Panc1 (cell line): Measurements from ENCODE around the gene UBP1. TPM values are rescaled to one million over a fixed set of nuclear protein-coding genes. Genes with fewer than 3 reads are reported as not detected.
"Not testable (repeated sequence)": the region's sequence is repeated elsewhere in the genome, so short reads cannot be mapped to it uniquely, and the experiment has no call there.

Source experiments
- ATAC-seq: fragments of 200-7000 bp; cut with Tn5 transposase; 2 replicates; pipeline ENCODE4 v1.9.1; 2020; ENCODE audit warnings: mild to moderate bottlenecking, moderate library complexity
- BruUV-seq: library from RNA; stranded (reverse); fragments of 400-500 nt; replicated peaks from 2 replicates; lab custom pipeline; 2021; lab: Mats Ljungman, UMichigan
- CTCF ChIA-PET: fragments of 300-600 bp; sonication (Branson Sonifier 250); formaldehyde crosslinking; loops from one replicate; lab custom pipeline; 2022; ENCODE audit warnings: antibody characterized with exemption; lab: Charles Lee
- POLR2A ChIA-PET: fragments of 300-600 bp; sonication (Branson Sonifier 250); formaldehyde crosslinking; loops from one replicate; lab custom pipeline; 2022; ENCODE audit warnings: antibody characterized with exemption; lab: Charles Lee
- DNase-seq: peaks from one replicate; pipeline ENCODE4 v3.0.0-alpha.2; 2010; ENCODE audit warnings: low read depth, low spot score
- H3K27ac ChIP-seq: 2 replicates; pipeline ENCODE4 v1.5.1; 2011; ENCODE audit warnings: mild to moderate bottlenecking, low read length, inconsistent platforms
- H3K27me3 ChIP-seq: fragments of 200-500 bp; sonication (Bioruptor generic); 2 replicates; pipeline ENCODE4 v1.6.0; 2014; ENCODE audit warnings: low read length, inconsistent platforms; ENCODE audit not compliant: control insufficient read depth, insufficient read depth
- H3K36me3 ChIP-seq: fragments of 200-500 bp; sonication (Bioruptor generic); 2 replicates; pipeline ENCODE4 v1.5.1; 2014; ENCODE audit warnings: inconsistent platforms, mild to moderate bottlenecking, low read length, moderate library complexity; ENCODE audit not compliant: control insufficient read depth, insufficient read depth
- H3K4me1 ChIP-seq: 2 replicates; pipeline ENCODE4 v1.5.1; 2011; ENCODE audit warnings: inconsistent platforms, mild to moderate bottlenecking, low read length, moderate library complexity; ENCODE audit not compliant: control insufficient read depth, insufficient read depth
- H3K4me3 ChIP-seq, 2 experiments: 2 replicates each; pipeline ENCODE4 v1.5.1; 2011 to 2012; ENCODE audit warnings: low read depth in 2 of 2, low read length in 2 of 2, mild to moderate bottlenecking in 2 of 2, inconsistent platforms in 1 of 2, moderate library complexity in 1 of 2
- H3K9me3 ChIP-seq: fragments of 200-500 bp; sonication (Bioruptor generic); 2 replicates; pipeline ENCODE4 v1.5.1; 2014; ENCODE audit warnings: low read depth, mild to moderate bottlenecking, inconsistent platforms, low read length, moderate library complexity; ENCODE audit not compliant: control insufficient read depth, insufficient read depth
- POLR2AphosphoS5 ChIP-seq: IDR thresholded peaks from 2 replicates; pipeline ENCODE4 v1.6.1; 2012; ENCODE audit warnings: mild to moderate bottlenecking, low read depth, low read length, moderate library complexity
- SIN3A ChIP-seq: IDR thresholded peaks from 2 replicates; pipeline ENCODE4 v1.6.1; 2012; ENCODE audit warnings: low read depth, mild to moderate bottlenecking, low read length, moderate library complexity, borderline replicate concordance; ENCODE audit not compliant: insufficient read depth
- TCF7L2 ChIP-seq: IDR thresholded peaks from 2 replicates; pipeline ENCODE4 v1.6.1; 2011; ENCODE audit warnings: mild to moderate bottlenecking, low read depth, low read length, inconsistent platforms
- in situ Hi-C: cut with HindIII; loops from 2 replicates; pipeline ENCODE4 v1.10.0; 2016; ENCODE audit warnings: low sequenced_read_pairs, low pct_unique_long_range_greater_than_20kb
- intact Hi-C: fragments of 100-400 bp; cut with micrococcal nuclease; formaldehyde crosslinking; loops from one replicate; pipeline ENCODE4 v1.10.0; 2022; ENCODE audit not compliant: unreplicated experiment
- total RNA-seq: library from RNA; stranded (reverse); gene quantifications from one replicate; pipeline ENCODE4 v1.2.1, GENCODE V29; 2021; ENCODE audit not compliant: unreplicated experiment
- TF ChIP-seq, protein P1 (sequence below): fragments of 450-650 bp; IDR thresholded peaks from 2 replicates; pipeline ENCODE4 v1.5.1; 2017; ENCODE audit warnings: mild to moderate bottlenecking
- TF ChIP-seq, protein P2 (sequence below), 2 experiments: IDR thresholded peaks; 2 replicates each; pipeline ENCODE4 v1.6.1; 2011 to 2012; ENCODE audit warnings: low read depth in 2 of 2, control low read depth in 1 of 2, low read length in 1 of 2, mild to moderate bottlenecking in 1 of 2, moderate library complexity in 1 of 2; ENCODE audit not compliant: insufficient read depth in 1 of 2

Gene UBP1
- total RNA-seq, 1 experiment from 2014 or later: 62.4 TPM

DNA sequence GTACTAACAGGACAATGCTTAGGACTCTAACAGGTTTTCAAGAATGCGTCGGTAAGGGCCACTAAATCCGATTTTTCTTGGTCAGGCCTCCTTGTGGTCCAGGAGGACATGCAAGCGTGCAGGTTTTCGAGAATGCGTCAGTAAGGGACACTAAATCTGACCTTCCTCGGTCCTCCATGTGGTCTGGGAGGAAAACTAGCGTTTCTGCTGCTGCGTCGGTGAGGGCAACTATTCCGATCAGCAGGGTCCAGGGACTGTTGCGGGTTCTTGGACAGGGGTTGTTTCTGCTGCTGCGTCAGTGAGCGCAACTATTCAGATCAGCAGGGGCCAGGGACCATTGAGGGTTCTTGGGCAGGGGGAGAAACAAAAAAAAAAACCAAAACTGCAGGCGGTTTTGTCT is 7.8 kb upstream of the UBP1 start:
- DNase-seq: no peak
- Histone ChIP-seq H3K4me1 (no peaks in the 10 kb centered on the region), H3K9me3 (no peaks in the 10 kb centered on the region), H3K36me3 (no peaks in the 10 kb centered on the region), H3K27ac (no peak overlapping the region), H3K27me3 (no peaks in the 10 kb centered on the region), H3K4me3 (no peak overlapping the region)
- TF ChIP-seq, protein P1, sequence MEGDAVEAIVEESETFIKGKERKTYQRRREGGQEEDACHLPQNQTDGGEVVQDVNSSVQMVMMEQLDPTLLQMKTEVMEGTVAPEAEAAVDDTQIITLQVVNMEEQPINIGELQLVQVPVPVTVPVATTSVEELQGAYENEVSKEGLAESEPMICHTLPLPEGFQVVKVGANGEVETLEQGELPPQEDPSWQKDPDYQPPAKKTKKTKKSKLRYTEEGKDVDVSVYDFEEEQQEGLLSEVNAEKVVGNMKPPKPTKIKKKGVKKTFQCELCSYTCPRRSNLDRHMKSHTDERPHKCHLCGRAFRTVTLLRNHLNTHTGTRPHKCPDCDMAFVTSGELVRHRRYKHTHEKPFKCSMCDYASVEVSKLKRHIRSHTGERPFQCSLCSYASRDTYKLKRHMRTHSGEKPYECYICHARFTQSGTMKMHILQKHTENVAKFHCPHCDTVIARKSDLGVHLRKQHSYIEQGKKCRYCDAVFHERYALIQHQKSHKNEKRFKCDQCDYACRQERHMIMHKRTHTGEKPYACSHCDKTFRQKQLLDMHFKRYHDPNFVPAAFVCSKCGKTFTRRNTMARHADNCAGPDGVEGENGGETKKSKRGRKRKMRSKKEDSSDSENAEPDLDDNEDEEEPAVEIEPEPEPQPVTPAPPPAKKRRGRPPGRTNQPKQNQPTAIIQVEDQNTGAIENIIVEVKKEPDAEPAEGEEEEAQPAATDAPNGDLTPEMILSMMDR: no peak
- TF ChIP-seq POLR2AphosphoS5 (no peak), TCF7L2 (no peak), SIN3A (no peak)
- TF ChIP-seq, protein P2, sequence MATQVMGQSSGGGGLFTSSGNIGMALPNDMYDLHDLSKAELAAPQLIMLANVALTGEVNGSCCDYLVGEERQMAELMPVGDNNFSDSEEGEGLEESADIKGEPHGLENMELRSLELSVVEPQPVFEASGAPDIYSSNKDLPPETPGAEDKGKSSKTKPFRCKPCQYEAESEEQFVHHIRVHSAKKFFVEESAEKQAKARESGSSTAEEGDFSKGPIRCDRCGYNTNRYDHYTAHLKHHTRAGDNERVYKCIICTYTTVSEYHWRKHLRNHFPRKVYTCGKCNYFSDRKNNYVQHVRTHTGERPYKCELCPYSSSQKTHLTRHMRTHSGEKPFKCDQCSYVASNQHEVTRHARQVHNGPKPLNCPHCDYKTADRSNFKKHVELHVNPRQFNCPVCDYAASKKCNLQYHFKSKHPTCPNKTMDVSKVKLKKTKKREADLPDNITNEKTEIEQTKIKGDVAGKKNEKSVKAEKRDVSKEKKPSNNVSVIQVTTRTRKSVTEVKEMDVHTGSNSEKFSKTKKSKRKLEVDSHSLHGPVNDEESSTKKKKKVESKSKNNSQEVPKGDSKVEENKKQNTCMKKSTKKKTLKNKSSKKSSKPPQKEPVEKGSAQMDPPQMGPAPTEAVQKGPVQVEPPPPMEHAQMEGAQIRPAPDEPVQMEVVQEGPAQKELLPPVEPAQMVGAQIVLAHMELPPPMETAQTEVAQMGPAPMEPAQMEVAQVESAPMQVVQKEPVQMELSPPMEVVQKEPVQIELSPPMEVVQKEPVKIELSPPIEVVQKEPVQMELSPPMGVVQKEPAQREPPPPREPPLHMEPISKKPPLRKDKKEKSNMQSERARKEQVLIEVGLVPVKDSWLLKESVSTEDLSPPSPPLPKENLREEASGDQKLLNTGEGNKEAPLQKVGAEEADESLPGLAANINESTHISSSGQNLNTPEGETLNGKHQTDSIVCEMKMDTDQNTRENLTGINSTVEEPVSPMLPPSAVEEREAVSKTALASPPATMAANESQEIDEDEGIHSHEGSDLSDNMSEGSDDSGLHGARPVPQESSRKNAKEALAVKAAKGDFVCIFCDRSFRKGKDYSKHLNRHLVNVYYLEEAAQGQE (IDR thresholded peaks at IDR 0.05; ENCODE audit: insufficient read depth in 1 of 2, low read depth in 2 of 2, low read length in 1 of 2): no peak
- ChIA-PET POLR2A (no interaction called here), CTCF (no interaction called here)
- no TSS peak for BruUV-seq
- in situ Hi-C loops: no loop called here
- intact Hi-C loops: no loop called here
- ATAC-seq: no peak

DNA sequence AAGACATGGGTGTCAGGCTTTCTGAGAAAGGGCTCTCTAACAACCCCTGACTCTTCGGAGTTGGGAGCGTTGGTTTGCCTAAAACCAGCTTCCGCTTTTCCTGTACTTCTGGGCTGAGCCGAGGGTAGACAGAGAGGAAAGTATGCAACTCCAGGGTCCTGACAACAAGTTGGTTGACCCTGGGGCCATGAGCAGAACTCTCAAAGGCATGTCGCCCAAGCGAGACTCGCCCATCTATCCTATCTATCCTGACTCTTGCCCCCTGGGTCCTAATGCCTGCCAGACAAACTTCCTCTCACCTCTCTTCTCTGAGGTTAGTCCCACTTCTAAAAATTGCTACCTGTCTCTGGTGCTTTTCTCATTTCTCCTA is 7.0 kb upstream of the UBP1 start:
- H3K27ac ChIP-seq, H3K4me1 ChIP-seq, H3K9me3 ChIP-seq, H3K4me3 ChIP-seq, in situ Hi-C loops, CTCF ChIA-PET, DNase-seq, POLR2A ChIA-PET, intact Hi-C loops, H3K36me3 ChIP-seq, ATAC-seq, BruUV-seq, H3K27me3 ChIP-seq: not testable (repeated sequence)

DNA sequence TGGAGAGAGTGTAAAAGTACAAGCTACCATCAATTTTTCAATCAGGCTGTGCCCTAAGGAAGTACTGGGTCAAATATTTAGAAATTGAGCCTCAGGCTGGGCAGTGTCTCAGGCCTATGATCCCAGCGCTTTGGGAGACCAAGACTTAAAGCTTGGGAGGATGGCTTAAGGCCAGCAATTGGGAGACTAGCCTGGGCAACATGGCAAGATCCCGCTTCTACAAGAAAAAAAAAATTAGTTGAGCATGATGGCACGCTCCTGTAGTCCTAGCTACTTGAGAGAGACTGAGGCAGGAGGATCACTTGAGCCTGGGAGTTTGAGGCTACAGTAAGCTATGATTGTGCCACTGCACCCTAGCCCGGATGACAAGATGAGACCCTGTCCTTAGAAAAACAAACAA is 2.0 kb upstream of the UBP1 start:
- CTCF ChIA-PET: no interaction called here
- POLR2A ChIA-PET: no interaction called here
- no peak for TF ChIP-seq POLR2AphosphoS5
- TF ChIP-seq SIN3A: no peak
- TF ChIP-seq, protein P1: no peak
- TF ChIP-seq, protein P2 (IDR thresholded peaks at IDR 0.05; ENCODE audit: insufficient read depth in 1 of 2, low read depth in 2 of 2, low read length in 1 of 2): no peak
- TF ChIP-seq TCF7L2: no peak

More for the DNA sequence above, 2.0 kb upstream of the UBP1 start:
- H3K4me3 ChIP-seq: no peak overlapping the region
- intact Hi-C loops: no loop called here
- H3K36me3 ChIP-seq: no peaks in the 10 kb centered on the region; the same call in 1 of the 2 replicates
- in situ Hi-C loops: no loop called here
- H3K9me3 ChIP-seq: no peaks in the 10 kb centered on the region
- peaks cover 6% of the 10 kb centered on the region for H3K4me1 ChIP-seq
- no peak for ATAC-seq
- DNase-seq: no peak
- no TSS peak for BruUV-seq
- H3K27me3 ChIP-seq: no peaks in the 10 kb centered on the region
- peak overlapping the region; percentile 98 for H3K27ac ChIP-seq
